A549 (cell line): ENCODE data around the gene CLEC19A. TPM values are rescaled to one million over a fixed set of nuclear protein-coding genes. Genes with fewer than 3 reads are reported as not detected.
A peak's percentile ranks its signal among the peaks of the same experiment; 100 is the strongest.

ENCODE experiments used
- ATAC-seq, 2 experiments: fragments of 200-7000 bp in 1 of 2; fragments of >200 bp in 1 of 2; cut with Nextera tagmentation in 1 of 2; cut with Tn5 transposase in 1 of 2; 3 replicates each; pipeline versions ENCODE4 v1.8.0 to v1.9.1; 2018 to 2020; ENCODE audit warnings: mild to moderate bottlenecking in 1 of 2, moderate library complexity in 1 of 2
- CTCF ChIA-PET: fragments of 300-600 bp; sonication (Branson Sonifier 250); formaldehyde crosslinking; extraction: SDS; loops from one replicate; lab custom pipeline; 2021; ENCODE audit warnings: antibody characterized with exemption, inconsistent platforms; lab: Yijun Ruan, JAX
- POLR2A ChIA-PET: fragments of 350-600 bp; formaldehyde crosslinking; extraction: SDS; loops from one replicate; lab custom pipeline; 2021; ENCODE audit warnings: antibody characterized with exemption, inconsistent platforms; lab: Yijun Ruan, JAX
- DNase-seq, 2 experiments: peaks; one replicate each; pipeline versions ENCODE4 v3.0.0 to v3.0.0-alpha.2; 2011 to 2016; ENCODE audit warnings: low read depth in 1 of 2, low spot score in 1 of 2
- FAIRE-seq: peaks from 2 replicates; lab custom pipeline; 2011; peaks lifted over from hg19 to GRCh38; lab: Jason Lieb, UNC
- H3K27ac ChIP-seq, 2 experiments: fragments of >200 bp; sonication (Bioruptor Twin); formaldehyde crosslinking; 3 replicates each; pipeline ENCODE4 v1.5.1; 2016 to 2017
- H3K4me1 ChIP-seq: fragments of >200 bp; sonication (Bioruptor Twin); formaldehyde crosslinking; 3 replicates; pipeline ENCODE4 v1.6.1; 2016
- H3K4me2 ChIP-seq: fragments of >200 bp; sonication (Bioruptor Twin); formaldehyde crosslinking; 3 replicates; pipeline ENCODE4 v1.6.1; 2016
- H3K4me3 ChIP-seq: fragments of >200 bp; sonication (Bioruptor Twin); formaldehyde crosslinking; 3 replicates; pipeline ENCODE4 v1.5.1; 2016
- H3K9me3 ChIP-seq: fragments of >200 bp; sonication (Bioruptor Twin); formaldehyde crosslinking; 3 replicates; pipeline ENCODE4 v1.6.1; 2016
- CEBPB ChIP-seq, 2 experiments: fragments of >200 bp in 1 of 2; sonication (Bioruptor Twin) in 1 of 2; formaldehyde crosslinking in 1 of 2; IDR thresholded peaks; 2 replicates each; pipeline ENCODE4 v1.6.1; 2012 to 2016
- CHD2 ChIP-seq: fragments of 150-350 bp; IDR thresholded peaks from 2 replicates; pipeline ENCODE4 v1.6.1; 2014; ENCODE audit warnings: low read length; ENCODE audit not compliant: partially characterized antibody
- EHF ChIP-seq: fragments of 250-450 bp; sonication (Bioruptor Pico); IDR thresholded peaks from 2 replicates; pipeline ENCODE4 v1.5.0; 2020; ENCODE audit warnings: mild to moderate bottlenecking
- FOXS1 ChIP-seq: fragments of 250-450 bp; sonication (Bioruptor Pico); IDR thresholded peaks from 2 replicates; pipeline ENCODE4 v1.5.0; 2020; ENCODE audit warnings: mild to moderate bottlenecking, moderate library complexity
- HOXA7 ChIP-seq: fragments of 250-450 bp; sonication (Bioruptor Pico); IDR thresholded peaks from 2 replicates; pipeline ENCODE4 v1.5.0; 2020; ENCODE audit warnings: mild to moderate bottlenecking, moderate library complexity
- JUN ChIP-seq, 2 experiments: fragments of >200 bp; sonication (Bioruptor Twin); formaldehyde crosslinking; IDR thresholded peaks; 2 replicates in 1 of 2; 3 replicates in 1 of 2; pipeline ENCODE4 v1.6.1; 2016 to 2017
- JUNB ChIP-seq: fragments of >200 bp; sonication (Bioruptor Twin); formaldehyde crosslinking; IDR thresholded peaks from 2 replicates; pipeline ENCODE4 v1.6.1; 2016
- MAZ ChIP-seq: fragments of 150-350 bp; IDR thresholded peaks from 2 replicates; pipeline ENCODE4 v1.6.1; 2014; ENCODE audit warnings: antibody characterized with exemption, low read depth, low read length, borderline replicate concordance
- NPAS2 ChIP-seq: fragments of 250-450 bp; sonication (Bioruptor Pico); IDR thresholded peaks from 2 replicates; pipeline ENCODE4 v1.8.0; 2022; ENCODE audit warnings: mild to moderate bottlenecking, moderate library complexity, borderline replicate concordance
- PBX3 ChIP-seq: IDR thresholded peaks from 2 replicates; pipeline ENCODE4 v1.6.1; 2012
- POLR2A ChIP-seq: IDR thresholded peaks from 2 replicates; pipeline ENCODE4 v1.6.1; 2012; ENCODE audit warnings: mild to moderate bottlenecking, low read length
- POLR2AphosphoS2 ChIP-seq: conservative IDR thresholded peaks from 2 replicates; pipeline ENCODE4 v1.6.1; 2012; ENCODE audit warnings: low read length, improper control_type of control experiment, inconsistent platforms
- RARB ChIP-seq: fragments of 250-450 bp; sonication (Bioruptor Pico); IDR thresholded peaks from 2 replicates; pipeline ENCODE4 v1.8.0; 2021; ENCODE audit warnings: mild to moderate bottlenecking, moderate library complexity
- RCOR1 ChIP-seq: fragments of 150-350 bp; IDR thresholded peaks from 2 replicates; pipeline ENCODE4 v1.6.1; 2014; ENCODE audit warnings: antibody characterized with exemption, low read length, low read depth
- RFX5 ChIP-seq: fragments of 450-650 bp; IDR thresholded peaks from 2 replicates; pipeline ENCODE4 v1.7.1; 2014; ENCODE audit warnings: antibody characterized with exemption, mild to moderate bottlenecking, moderate library complexity
- RNF2 ChIP-seq: fragments of 200-600 bp; sonication (generic); IDR thresholded peaks from 2 replicates; pipeline ENCODE4 v1.6.1; 2016; ENCODE audit warnings: low read depth, mild to moderate bottlenecking, antibody characterized with exemption, moderate library complexity, borderline replicate concordance
- SMC3 ChIP-seq: fragments of >200 bp; sonication (Bioruptor Twin); formaldehyde crosslinking; IDR thresholded peaks from 3 replicates; pipeline ENCODE4 v1.6.1; 2018; ENCODE audit warnings: inconsistent platforms
- SREBF2 ChIP-seq: fragments of 450-650 bp; IDR thresholded peaks from 2 replicates; pipeline ENCODE4 v1.6.1; 2014; ENCODE audit warnings: mild to moderate bottlenecking, moderate library complexity
- TP53 ChIP-seq: fragments of 250-450 bp; sonication (Bioruptor Pico); IDR thresholded peaks from 2 replicates; pipeline ENCODE4 v1.5.0; 2021; ENCODE audit warnings: mild to moderate bottlenecking, moderate library complexity
- ZFP36 ChIP-seq: fragments of 450-650 bp; IDR thresholded peaks from 2 replicates; pipeline ENCODE4 v1.6.1; 2014; ENCODE audit warnings: borderline replicate concordance; ENCODE audit not compliant: partially characterized antibody
- ZNF302 ChIP-seq: fragments of 250-450 bp; sonication (Bioruptor Pico); IDR thresholded peaks from 2 replicates; pipeline ENCODE4 v1.9.0; 2021; ENCODE audit warnings: inconsistent platforms, mild to moderate bottlenecking, moderate library complexity
- ZSCAN20 ChIP-seq: fragments of 250-450 bp; sonication (Bioruptor Pico); IDR thresholded peaks from 2 replicates; pipeline ENCODE4 v1.8.0; 2022; ENCODE audit warnings: mild to moderate bottlenecking, moderate library complexity
- WGBS: methylation state at CpG from one replicate; pipeline ENCODE4 v1.1.6; 2017; ENCODE audit errors: missing lambda C conversion rate; 5-methylcytosine and 5-hydroxymethylcytosine counted together
- polyA plus RNA-seq, 4 experiments: library from polyadenylated mRNA; depleted of rRNA in 3 of 4; stranded (reverse); fragments of >200 nt; fragmentation: RNase III in 1 of 4; extraction: RNeasy Plus Mini Kit Qiagen cat#74134 plus additional on column Dnase treatment in 1 of 4; gene quantifications; 2 replicates in 3 of 4; 3 replicates in 1 of 4; pipeline ENCODE4 v1.2.3, GENCODE V29; 2011 to 2017
- TF ChIP-seq, protein P1 (sequence below): IDR thresholded peaks from 2 replicates; pipeline ENCODE4 v1.6.1; 2012
- TF ChIP-seq, protein P2 (sequence below): fragments of 250-450 bp; sonication (Bioruptor Pico); IDR thresholded peaks from 2 replicates; pipeline ENCODE4 v1.5.0; 2021; ENCODE audit warnings: mild to moderate bottlenecking, moderate library complexity, borderline replicate concordance
- TF ChIP-seq, protein P3 (sequence below): fragments of 200-600 bp; sonication (generic); IDR thresholded peaks from 2 replicates; pipeline ENCODE4 v1.6.1; 2016; ENCODE audit warnings: antibody characterized with exemption, mild to moderate bottlenecking, moderate library complexity
- TF ChIP-seq, protein P4 (sequence below): fragments of >200 bp; sonication (Bioruptor Twin); formaldehyde crosslinking; IDR thresholded peaks from 2 replicates; pipeline ENCODE4 v1.6.1; 2016

CLEC19A gene
- polyA plus RNA-seq, 2 of the 4 experiments (the other 2 are of a cell fraction), result 0.09 to 0.49 TPM

DNA sequence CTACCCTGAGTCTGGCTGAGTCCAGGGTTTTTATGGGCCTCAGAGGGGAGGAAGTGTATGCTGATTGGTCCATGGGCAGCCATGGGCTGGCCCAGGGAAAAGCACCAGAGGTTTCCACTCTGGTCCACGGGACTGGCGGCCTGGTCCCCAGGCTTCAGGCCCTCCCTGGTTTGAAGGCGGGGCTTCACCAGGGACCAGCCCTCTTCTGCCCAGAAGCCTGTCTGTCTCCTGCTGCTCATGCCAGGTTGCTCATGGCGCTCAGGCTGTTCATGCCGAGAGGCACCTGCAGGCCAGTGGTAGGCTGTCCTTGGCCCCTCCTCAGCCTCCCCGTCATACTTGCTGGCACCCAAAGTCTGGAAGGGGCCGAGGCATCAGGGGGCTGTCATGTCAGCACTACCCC lies 45.0 kb upstream of the CLEC19A start:
- DNase-seq, result no peak
- ChIA-PET POLR2A (no interaction called here), CTCF (interaction anchor here (1.9 kb wide), 1 partner anchor 17 kb away, joined by 7 read pairs; no protein-coding TSS in a partner anchor)
- no peak overlapping the region for H3K4me2 ChIP-seq
- no peaks in the 10 kb centered on the region for H3K4me1 ChIP-seq
- peak in 1 of 2 experiments; percentile 36; a peak in 1 of 6 replicates for ATAC-seq
- FAIRE-seq, result no peak
- peaks cover 3% of the 10 kb centered on the region; the same call in 1 of the 3 replicates for H3K9me3 ChIP-seq
- H3K27ac ChIP-seq, result no peak overlapping the region
- no peak overlapping the region for H3K4me3 ChIP-seq
- 87% methylated on average over 7 of the region's 7 CpGs for WGBS
- TF ChIP-seq CHD2, result no peak
- no peak for TF ChIP-seq NPAS2 (CRISPR knock-in tag)
- no peak for TF ChIP-seq RNF2
- TF ChIP-seq SREBF2, result no peak
- TF ChIP-seq RARB (CRISPR knock-in tag), result no peak
- TF ChIP-seq ZFP36, result no peak
- TF ChIP-seq FOXS1 (CRISPR knock-in tag), result no peak
- no peak for TF ChIP-seq JUNB
- TF ChIP-seq, protein P1, sequence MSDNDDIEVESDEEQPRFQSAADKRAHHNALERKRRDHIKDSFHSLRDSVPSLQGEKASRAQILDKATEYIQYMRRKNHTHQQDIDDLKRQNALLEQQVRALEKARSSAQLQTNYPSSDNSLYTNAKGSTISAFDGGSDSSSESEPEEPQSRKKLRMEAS, result no peak
- TF ChIP-seq, protein P2, sequence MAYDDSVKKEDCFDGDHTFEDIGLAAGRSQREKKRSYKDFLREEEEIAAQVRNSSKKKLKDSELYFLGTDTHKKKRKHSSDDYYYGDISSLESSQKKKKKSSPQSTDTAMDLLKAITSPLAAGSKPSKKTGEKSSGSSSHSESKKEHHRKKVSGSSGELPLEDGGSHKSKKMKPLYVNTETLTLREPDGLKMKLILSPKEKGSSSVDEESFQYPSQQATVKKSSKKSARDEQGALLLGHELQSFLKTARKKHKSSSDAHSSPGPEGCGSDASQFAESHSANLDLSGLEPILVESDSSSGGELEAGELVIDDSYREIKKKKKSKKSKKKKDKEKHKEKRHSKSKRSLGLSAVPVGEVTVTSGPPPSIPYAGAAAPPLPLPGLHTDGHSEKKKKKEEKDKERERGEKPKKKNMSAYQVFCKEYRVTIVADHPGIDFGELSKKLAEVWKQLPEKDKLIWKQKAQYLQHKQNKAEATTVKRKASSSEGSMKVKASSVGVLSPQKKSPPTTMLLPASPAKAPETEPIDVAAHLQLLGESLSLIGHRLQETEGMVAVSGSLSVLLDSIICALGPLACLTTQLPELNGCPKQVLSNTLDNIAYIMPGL (CRISPR knock-in tag), result no peak
- no peak for TF ChIP-seq TP53 (CRISPR knock-in tag)
- TF ChIP-seq PBX3, result no peak
- TF ChIP-seq HOXA7, result no peak

GRCh38 chr16:19241512-19241911 lies 44.0 kb upstream of the CLEC19A start:
- no peak for FAIRE-seq
- TF ChIP-seq, protein P3, sequence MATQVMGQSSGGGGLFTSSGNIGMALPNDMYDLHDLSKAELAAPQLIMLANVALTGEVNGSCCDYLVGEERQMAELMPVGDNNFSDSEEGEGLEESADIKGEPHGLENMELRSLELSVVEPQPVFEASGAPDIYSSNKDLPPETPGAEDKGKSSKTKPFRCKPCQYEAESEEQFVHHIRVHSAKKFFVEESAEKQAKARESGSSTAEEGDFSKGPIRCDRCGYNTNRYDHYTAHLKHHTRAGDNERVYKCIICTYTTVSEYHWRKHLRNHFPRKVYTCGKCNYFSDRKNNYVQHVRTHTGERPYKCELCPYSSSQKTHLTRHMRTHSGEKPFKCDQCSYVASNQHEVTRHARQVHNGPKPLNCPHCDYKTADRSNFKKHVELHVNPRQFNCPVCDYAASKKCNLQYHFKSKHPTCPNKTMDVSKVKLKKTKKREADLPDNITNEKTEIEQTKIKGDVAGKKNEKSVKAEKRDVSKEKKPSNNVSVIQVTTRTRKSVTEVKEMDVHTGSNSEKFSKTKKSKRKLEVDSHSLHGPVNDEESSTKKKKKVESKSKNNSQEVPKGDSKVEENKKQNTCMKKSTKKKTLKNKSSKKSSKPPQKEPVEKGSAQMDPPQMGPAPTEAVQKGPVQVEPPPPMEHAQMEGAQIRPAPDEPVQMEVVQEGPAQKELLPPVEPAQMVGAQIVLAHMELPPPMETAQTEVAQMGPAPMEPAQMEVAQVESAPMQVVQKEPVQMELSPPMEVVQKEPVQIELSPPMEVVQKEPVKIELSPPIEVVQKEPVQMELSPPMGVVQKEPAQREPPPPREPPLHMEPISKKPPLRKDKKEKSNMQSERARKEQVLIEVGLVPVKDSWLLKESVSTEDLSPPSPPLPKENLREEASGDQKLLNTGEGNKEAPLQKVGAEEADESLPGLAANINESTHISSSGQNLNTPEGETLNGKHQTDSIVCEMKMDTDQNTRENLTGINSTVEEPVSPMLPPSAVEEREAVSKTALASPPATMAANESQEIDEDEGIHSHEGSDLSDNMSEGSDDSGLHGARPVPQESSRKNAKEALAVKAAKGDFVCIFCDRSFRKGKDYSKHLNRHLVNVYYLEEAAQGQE, result no peak
- TF ChIP-seq ZNF302 (CRISPR knock-in tag), result no peak
- TF ChIP-seq RFX5, result no peak
- TF ChIP-seq CEBPB (IDR thresholded peaks at IDR 0.05), result no peak
- TF ChIP-seq CHD2, result no peak
- TF ChIP-seq MAZ, result no peak
- no peak for TF ChIP-seq EHF
- no peak for TF ChIP-seq ZSCAN20 (CRISPR knock-in tag)
- no peak for TF ChIP-seq RNF2
- TF ChIP-seq RCOR1, result no peak
- no peak for TF ChIP-seq SMC3
- TF ChIP-seq POLR2A, result no peak
- TF ChIP-seq POLR2AphosphoS2, result no peak
- no peak for TF ChIP-seq HOXA7
- TF ChIP-seq, protein P4, sequence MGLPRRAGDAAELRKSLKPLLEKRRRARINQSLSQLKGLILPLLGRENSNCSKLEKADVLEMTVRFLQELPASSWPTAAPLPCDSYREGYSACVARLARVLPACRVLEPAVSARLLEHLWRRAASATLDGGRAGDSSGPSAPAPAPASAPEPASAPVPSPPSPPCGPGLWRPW, result no peak
- no peak for TF ChIP-seq JUN (IDR thresholded peaks at IDR 0.05)

More at GRCh38 chr16:19241512-19241911, 44.0 kb upstream of the CLEC19A start:
- POLR2A ChIA-PET, result no interaction called here
- no peaks in the 10 kb centered on the region for H3K4me1 ChIP-seq
- DNase-seq, result no peak
- no peak overlapping the region for H3K4me3 ChIP-seq
- CTCF ChIA-PET, result no interaction called here
- H3K27ac ChIP-seq, result no peak overlapping the region
- H3K4me2 ChIP-seq, result no peak overlapping the region
- no peak for ATAC-seq
- WGBS, result 82% methylated on average over 4 of the region's 11 CpGs
- H3K9me3 ChIP-seq, result no peaks in the 10 kb centered on the region
